ENCODE measurements around the gene FAM124A. TPM values are rescaled to one million over a fixed set of nuclear protein-coding genes. Genes with fewer than 3 reads are reported as not detected.

The FAM124A gene
- total and polyA plus RNA-seq, 10 donors, result 2.6 to 39.9 (median 23.7) TPM

GRCh38 chr13:51270623-51271415 is 48.6 kb downstream of the FAM124A start:
- Histone ChIP-seq H3K4me3 (no peak overlapping the region), H3K9me3 (no peaks in the 10 kb centered on the region), H3K36me3 (no peaks in the 10 kb centered on the region), H3K4me1 (peaks cover 0 to 7% (median 0%) of the 10 kb centered on the region in 6 donors), H3K27ac (no peak overlapping the region), H3K27me3 (replicated peaks in 1 of 7) (no peaks in the 10 kb centered on the region)
- intact Hi-C loops (cut with DNase I; ENCODE audit: low total_unique reads), result no loop called here
- TF ChIP-seq POLR2A (IDR thresholded peaks at IDR 0.05), result no peak
- no peak for TF ChIP-seq POLR2AphosphoS5 (IDR thresholded peaks at IDR 0.05)
- no peak for TF ChIP-seq CTCF (IDR thresholded peaks at IDR 0.05 in 8 of 11, conservative IDR thresholded peaks at IDR 0.05 in 3 of 11)
- 86 to 92% (median 89%) methylated on average over 7 of the region's 7 CpGs for WGBS, 5 donors
- no peak for DNase-seq

- Histone ChIP-seq H3K9me3 (no peaks in the 10 kb centered on the region), H3K4me3 (no peak overlapping the region), H3K27me3 (replicated peaks in 1 of 7) (no peaks in the 10 kb centered on the region), H3K36me3 (no peaks in the 10 kb centered on the region), H3K4me1 (peaks cover 0 to 11% (median 0%) of the 10 kb centered on the region in 6 donors), H3K27ac (no peak overlapping the region)
- no peak for DNase-seq
- intact Hi-C loops (cut with DNase I; ENCODE audit: low total_unique reads), result no loop called here
- TF ChIP-seq POLR2A (IDR thresholded peaks at IDR 0.05) (no peak), CTCF (IDR thresholded peaks at IDR 0.05 in 8 of 11, conservative IDR thresholded peaks at IDR 0.05 in 3 of 11) (no peak), POLR2AphosphoS5 (IDR thresholded peaks at IDR 0.05) (no peak)
- WGBS, 5 donors, result 80 to 95% (median 84%) methylated on average over 10 of the region's 10 CpGs
These were observed 49.4 kb downstream of the FAM124A start for GRCh38 chr13:51271528-51272085.

GRCh38 chr13:51275101-51275500 is 52.9 kb downstream of the FAM124A start:
- Histone ChIP-seq H3K9me3 (no peaks in the 10 kb centered on the region), H3K4me1 (peaks cover 0 to 23% (median 16%) of the 10 kb centered on the region in 6 donors), H3K4me3 (no peak overlapping the region), H3K27me3 (replicated peaks in 1 of 7) (no peaks in the 10 kb centered on the region), H3K27ac (no peak overlapping the region), H3K36me3 (peaks cover 0 to 6% (median 0%) of the 10 kb centered on the region in 6 donors)
- WGBS, 5 donors, result 93 to 98% (median 94%) methylated on average over 2 of the region's 2 CpGs
- TF ChIP-seq CTCF (IDR thresholded peaks at IDR 0.05 in 8 of 11, conservative IDR thresholded peaks at IDR 0.05 in 3 of 11), result no peak
- TF ChIP-seq POLR2AphosphoS5 (IDR thresholded peaks at IDR 0.05), result no peak
- TF ChIP-seq POLR2A (IDR thresholded peaks at IDR 0.05), result no peak
- DNase-seq, result no peak
- intact Hi-C loops (cut with DNase I; ENCODE audit: low total_unique reads), result no loop called here

GRCh38 chr13:51276636-51277035 is 54.4 kb downstream of the FAM124A start:
- peaks cover 0 to 19% (median 0%) of the 10 kb centered on the region in 6 donors for H3K36me3 ChIP-seq
- H3K27me3 ChIP-seq (replicated peaks in 1 of 7), result no peaks in the 10 kb centered on the region
- no peak for DNase-seq
- TF ChIP-seq POLR2AphosphoS5 (IDR thresholded peaks at IDR 0.05) (no peak), CTCF (IDR thresholded peaks at IDR 0.05 in 8 of 11, conservative IDR thresholded peaks at IDR 0.05 in 3 of 11) (no peak), POLR2A (IDR thresholded peaks at IDR 0.05) (no peak)
- intact Hi-C loops (cut with DNase I; ENCODE audit: low total_unique reads), result no loop called here
- H3K4me3 ChIP-seq, result no peak overlapping the region
- no peaks in the 10 kb centered on the region for H3K9me3 ChIP-seq
- 51 to 80% (median 76%) methylated on average over 4 of the region's 4 CpGs for WGBS, 5 donors
- peaks cover 0 to 23% (median 16%) of the 10 kb centered on the region in 6 donors for H3K4me1 ChIP-seq
- peak overlapping the region in 2 of 8 donors; percentile 10 to 12 for H3K27ac ChIP-seq
